Fibroblast of lung (primary cell): ENCODE data around the gene CCDC33.

Experiments
- EZH2 ChIP-seq: IDR thresholded peaks from 2 replicates; pipeline ENCODE4 v1.5.1; 2012; ENCODE audit warnings: low read length, control low read depth, mild to moderate bottlenecking; ENCODE audit errors: missing control alignments
- TF ChIP-seq, protein P1 (sequence below), 2 donors: IDR thresholded peaks in 1 of 2; conservative IDR thresholded peaks in 1 of 2; 1 replicate in 1 of 2; 2 replicates in 1 of 2; pipeline ENCODE4 v1.5.1; 2011 to 2012; ENCODE audit warnings: low read length in 2 of 2, control low read depth in 1 of 2, inconsistent platforms in 1 of 2, low read depth in 1 of 2, mild to moderate bottlenecking in 1 of 2

DNA sequence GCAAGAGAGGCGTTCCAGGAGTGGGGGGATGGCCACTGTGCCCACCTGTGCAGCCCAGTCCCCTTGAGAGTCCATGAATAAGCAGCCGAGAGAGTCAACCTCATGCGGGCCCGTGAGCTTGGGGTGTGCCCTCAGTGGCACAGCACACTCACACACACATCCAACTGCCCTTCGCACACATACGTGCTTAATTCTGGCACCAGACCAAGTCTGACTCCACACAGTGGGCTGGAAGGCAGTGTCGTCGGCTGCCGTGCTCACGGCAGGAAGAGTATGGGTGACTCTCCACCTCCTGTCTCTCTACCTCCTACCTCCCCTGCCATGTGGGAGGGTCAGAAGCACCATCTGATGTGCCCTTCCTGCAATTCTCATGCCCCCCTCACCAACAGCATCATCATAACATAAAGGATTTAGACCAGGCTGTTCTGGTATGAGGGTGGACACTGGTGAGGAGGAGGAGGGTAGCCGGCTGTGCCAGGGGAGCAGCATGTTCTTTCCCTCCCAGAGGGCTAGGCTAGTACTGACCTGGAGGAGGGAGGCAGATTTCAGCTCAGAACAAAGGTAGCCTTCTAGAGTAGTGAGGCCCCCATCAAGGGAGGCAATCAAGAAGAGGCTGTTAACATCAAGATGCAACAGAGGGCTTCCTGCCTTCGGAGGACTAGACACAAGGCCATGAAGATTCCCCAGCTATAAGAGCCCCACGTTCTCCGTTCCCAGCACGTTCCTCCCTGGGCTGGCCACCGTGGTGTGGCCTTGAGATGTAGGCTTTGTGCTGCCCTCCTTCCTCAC is 28.3 kb upstream of the CCDC33 start:
- TF ChIP-seq, protein P1, sequence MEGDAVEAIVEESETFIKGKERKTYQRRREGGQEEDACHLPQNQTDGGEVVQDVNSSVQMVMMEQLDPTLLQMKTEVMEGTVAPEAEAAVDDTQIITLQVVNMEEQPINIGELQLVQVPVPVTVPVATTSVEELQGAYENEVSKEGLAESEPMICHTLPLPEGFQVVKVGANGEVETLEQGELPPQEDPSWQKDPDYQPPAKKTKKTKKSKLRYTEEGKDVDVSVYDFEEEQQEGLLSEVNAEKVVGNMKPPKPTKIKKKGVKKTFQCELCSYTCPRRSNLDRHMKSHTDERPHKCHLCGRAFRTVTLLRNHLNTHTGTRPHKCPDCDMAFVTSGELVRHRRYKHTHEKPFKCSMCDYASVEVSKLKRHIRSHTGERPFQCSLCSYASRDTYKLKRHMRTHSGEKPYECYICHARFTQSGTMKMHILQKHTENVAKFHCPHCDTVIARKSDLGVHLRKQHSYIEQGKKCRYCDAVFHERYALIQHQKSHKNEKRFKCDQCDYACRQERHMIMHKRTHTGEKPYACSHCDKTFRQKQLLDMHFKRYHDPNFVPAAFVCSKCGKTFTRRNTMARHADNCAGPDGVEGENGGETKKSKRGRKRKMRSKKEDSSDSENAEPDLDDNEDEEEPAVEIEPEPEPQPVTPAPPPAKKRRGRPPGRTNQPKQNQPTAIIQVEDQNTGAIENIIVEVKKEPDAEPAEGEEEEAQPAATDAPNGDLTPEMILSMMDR (conservative IDR thresholded peaks at IDR 0.05 in 1 of 2, IDR thresholded peaks at IDR 0.05 in 1 of 2; ENCODE audit: low read depth in 1 of 2, low read length in 2 of 2), result no peak
- no peak for TF ChIP-seq EZH2
